Medulla oblongata (tissue), 1 donor: Measurements from ENCODE around the gene AKR7A3.
"Not testable (repeated sequence)": the region's sequence is repeated elsewhere in the genome, so short reads cannot be mapped to it uniquely, and the experiment has no call there.

Experiments used
- DNase-seq: peaks from one replicate; pipeline ENCODE4 v3.0.0-alpha.2; 2015; ENCODE audit errors: extremely low spot score

The AKR7A3 gene

GRCh38 chr1:19319196-19319595 lies 30.6 kb upstream of the AKR7A3 start:
- no peak for DNase-seq

DNA sequence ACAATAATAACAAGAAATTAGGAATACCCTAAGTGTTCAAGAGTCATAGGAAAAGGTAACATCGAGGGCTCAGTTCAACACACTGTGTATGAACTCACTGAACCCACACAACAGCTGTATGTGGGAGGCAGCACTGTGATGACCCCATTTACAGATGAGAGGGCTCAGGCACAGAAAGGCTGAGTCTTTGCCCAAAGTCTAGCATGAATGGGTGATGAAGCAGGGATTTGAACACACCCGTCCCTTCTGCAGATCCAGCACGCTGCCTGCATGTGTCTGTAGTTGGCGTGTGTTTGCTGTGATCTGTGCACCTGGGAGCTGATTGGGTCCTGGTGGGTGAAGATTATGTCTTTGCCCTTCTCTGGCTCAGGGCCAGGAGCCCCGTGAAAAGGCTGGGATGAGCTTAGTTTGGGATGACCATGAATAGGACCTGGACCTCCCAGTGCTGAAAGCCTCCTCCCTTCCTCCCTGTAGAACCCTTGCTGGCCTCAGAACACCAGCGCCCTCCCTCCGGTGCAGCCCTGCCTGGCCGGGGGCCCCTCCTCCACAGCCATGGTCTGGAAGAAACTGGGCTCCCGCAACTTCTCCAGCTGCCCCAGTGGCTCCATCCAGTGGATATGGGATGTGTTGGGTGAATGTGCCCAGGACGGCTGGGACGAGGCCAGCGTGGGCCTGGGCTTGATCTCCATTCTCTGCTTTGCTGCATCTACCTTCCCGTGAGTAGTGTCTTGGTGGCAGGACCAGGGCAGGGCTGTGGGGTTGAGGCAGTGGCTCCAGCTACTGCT lies 28.7 kb upstream of the AKR7A3 start:
- no peak for DNase-seq

- peak; percentile 21 for DNase-seq
These were observed 27.0 kb upstream of the AKR7A3 start for GRCh38 chr1:19315378-19316198.

- DNase-seq: no peak
These were observed 25.7 kb upstream of the AKR7A3 start for GRCh38 chr1:19313961-19314882.

DNA sequence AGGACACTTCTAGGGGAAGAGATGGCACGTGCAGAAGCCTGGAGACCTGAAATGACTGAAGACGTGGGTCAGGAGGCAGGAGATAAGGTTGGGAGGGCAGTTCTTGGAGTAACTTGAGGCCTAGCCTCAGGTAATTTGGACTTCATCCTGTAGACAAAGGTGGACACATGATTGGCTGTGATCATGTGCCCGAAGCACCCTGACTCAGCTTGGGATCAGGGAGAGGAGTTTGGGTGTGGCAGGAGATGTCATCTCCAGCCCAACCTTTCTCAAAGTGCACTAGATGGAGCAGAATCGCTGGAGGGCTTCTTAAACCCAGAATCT lies 25.0 kb upstream of the AKR7A3 start:
- no peak for DNase-seq

GRCh38 chr1:19312782-19313635 lies 24.4 kb upstream of the AKR7A3 start:
- DNase-seq: no peak

- peak; percentile 96 for DNase-seq
These were observed 23.6 kb upstream of the AKR7A3 start, which contains the start of the genes AKR7A2 and SLC66A1 for GRCh38 chr1:19311931-19312781. TSS of gene AKR7A2 (minus strand) at chr1:19312144. CDS start at chr1:19312124, 20 bp downstream. TSS of gene SLC66A1 (plus strand) at chr1:19312326. CDS start at chr1:19317678, 5,352 bp downstream.

DNA sequence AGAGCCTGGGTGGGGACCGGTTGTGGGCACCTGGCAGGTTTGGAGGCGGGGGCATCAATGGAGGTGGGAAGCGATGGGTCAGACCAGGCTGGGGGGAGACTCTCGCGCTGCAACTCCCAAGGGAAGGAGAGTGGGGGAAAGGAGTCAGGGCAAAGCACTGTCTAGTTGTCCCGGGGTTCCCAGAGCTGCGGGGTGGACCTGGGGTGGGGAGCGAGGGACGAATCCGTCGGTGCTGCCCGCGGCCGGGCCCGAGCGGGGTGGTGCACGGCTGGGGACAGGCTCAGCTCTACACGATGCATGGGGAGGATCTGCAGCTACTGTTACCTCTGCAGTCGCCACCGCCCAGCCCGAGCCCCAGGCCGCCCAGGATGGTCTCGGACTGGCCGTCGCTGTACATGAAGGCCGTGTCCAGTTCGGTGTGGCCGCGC lies 22.9 kb upstream of the AKR7A3 start:
- DNase-seq: no peak

DNA sequence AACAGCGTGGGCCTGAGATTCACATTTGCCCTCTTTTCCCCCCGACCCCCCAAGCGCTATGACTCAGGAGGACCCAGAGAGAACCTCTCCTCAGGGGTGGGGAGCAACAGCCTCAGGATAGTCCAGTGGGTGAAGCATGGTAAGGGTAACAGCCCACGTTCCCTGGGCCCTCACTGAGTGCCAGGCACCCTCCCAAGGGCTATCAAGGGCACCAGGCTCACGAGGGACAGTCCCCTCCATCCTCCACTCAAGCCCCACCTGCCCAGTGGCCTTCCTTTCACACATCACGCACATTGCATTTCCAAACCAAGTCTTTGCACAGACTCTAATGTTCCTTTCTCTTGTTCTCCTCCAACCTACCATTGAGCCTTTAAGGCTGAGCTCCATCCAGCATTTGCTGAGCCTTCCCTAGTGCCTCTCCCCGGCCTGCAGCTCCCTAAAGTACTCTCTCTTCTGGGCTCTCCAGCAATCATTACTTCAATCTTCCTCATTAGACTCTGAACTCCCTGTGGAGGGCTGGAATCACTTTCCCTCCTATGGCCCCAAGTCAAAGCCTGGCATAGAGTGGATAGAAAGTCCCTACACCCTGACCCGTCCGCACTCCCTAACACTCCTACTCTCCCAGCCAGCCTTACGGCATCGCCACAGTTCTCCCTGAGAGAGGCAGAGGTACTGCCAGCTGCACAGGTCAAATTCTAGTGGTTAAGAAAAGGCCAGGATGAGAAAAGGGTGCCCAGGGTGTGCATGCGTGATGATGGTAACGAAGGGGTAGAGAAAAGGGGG lies 22.3 kb upstream of the AKR7A3 start:
- peak; percentile 14 for DNase-seq

GRCh38 chr1:19310061-19310460 lies 21.5 kb upstream of the AKR7A3 start:
- peak; percentile 60 for DNase-seq

- no peak for DNase-seq
These were observed 20.7 kb upstream of the AKR7A3 start for GRCh38 chr1:19309123-19309813.

DNA sequence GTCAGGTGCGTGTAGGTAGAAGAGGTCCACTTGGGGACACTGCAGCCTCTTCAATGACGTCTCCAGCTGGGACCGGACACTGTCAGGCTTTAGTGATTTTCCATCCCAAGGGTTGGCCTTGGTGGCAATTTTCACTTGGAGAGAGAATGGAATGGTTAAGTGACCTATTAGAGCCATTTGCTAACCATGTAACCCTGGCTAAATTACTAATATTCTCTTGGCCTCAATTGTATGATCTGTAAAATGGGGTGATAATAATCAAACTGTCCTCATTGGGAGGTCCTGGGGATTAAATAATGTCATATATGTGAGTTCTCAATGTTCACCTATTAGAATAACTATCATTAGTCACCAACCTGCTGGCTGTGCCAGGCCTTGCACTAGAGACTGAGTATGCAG lies 19.9 kb upstream of the AKR7A3 start:
- DNase-seq: no peak

DNA sequence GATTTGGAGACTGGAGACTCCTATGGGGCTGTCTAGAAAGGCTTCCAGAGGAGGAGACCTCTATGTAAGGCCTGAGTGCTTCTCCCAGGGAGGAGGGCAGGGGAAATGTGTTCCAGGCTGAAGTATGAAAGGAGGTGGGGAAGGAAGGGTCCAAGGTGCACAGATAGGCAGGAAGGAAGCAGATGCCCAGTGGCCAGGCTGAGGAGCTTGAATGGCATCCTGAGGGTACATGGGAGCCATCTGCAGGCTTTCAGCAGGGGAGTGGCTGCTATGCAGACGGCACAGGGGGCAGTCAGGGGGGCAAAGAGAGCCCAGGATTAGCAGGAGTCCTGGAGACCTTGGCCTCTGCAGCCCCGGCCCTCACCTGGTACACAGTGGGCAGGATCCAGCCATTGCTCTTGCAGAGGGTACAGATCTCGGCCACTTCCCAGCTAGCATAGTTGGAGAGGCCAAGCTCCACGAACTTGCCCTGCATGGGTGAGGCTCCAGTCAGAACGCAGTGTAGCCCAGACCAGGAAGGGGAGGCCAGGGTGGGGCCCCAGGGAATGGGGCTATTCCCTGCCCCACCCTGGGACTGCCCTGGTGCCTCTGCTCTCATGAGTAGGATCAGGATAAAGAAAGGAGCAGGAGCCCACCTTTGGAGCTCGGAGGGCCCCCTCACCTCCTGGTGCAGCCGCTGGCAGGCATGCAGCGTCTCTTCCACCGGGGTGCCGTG lies 19.4 kb upstream of the AKR7A3 start:
- DNase-seq: no peak

- no peak for DNase-seq
These were observed 18.4 kb upstream of the AKR7A3 start for GRCh38 chr1:19306941-19307340.

DNA sequence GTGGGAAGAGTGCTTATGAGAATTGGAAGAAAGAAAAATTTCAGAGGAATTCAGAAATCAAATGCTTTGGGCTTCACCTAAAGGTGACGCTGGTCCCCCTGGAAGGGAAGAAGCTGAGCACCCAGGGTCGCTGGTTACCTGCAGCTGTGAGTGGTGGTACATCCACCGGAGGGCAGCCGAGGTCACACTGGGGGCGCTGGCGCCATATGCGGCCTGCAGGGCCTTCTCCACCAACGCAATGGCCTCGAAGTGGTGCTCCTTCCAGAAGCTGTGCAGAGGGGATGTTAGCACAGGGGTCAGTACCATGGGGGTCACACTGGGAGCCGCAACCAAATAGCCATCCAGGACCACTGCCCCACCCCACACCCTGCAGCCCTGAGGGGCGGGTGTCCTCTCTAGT lies 17.3 kb upstream of the AKR7A3 start:
- no peak for DNase-seq

GRCh38 chr1:19304081-19304480 lies 15.5 kb upstream of the AKR7A3 start:
- DNase-seq: not testable (repeated sequence)

DNA sequence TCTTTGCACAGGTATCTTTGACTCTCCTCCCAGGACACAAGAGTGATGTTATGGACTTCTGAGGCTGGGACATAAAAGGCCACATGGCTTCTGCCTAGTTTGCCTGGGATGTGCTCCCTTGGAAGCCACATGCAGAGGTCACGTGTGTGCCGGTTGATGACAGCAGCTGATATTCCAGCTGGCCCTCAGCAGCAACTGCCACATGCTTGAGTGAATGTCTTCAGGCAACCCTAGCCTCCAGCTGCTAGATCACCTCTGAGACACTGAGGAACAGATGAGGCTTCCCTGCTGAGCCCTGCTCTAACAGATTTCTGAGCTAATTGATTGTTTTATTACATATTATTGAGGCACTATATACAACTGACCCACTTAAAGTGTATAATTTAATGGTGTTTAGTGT lies 11.6 kb upstream of the AKR7A3 start:
- no peak for DNase-seq

GRCh38 chr1:19294638-19295037 lies 6.1 kb upstream of the AKR7A3 start:
- no peak for DNase-seq
